ENCODE data around the gene CD79A.

CD79A gene

DNA sequence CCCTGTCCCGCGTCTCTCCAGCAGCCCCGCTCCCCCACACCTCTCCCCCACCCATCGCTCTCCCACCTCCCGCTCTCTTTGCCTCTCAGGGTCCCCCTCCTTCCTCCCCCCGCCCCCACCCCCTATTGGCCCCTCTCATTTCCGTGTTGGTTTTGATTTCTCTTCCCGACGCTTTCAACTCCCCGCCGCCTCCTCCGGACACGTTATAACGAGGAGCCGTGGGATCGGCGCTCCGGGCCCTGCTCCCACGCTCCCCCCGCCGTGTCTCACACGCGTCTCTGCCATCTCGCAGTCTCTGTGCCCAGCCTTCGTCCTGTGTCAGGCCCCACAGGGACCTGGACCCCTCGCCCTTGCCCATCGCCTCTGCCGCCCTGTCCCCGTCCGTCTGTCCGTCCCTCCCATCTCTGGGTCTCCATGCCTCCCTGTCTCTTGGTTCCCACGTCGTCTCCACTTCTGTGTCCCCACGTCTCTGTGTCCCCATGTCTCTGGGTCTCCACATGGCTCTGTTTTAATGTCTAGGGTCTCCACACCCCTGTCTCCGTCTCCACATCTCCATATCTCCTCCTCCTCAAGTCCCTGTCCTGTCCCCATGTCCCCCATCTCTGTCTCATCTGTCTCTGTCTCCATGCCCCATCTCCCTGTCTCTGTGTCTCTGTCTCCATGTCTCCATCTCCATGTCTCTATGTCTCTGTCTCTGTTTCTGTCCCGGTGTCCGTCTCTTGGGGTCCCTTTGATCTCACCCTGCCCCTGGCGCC, 38.1 kb downstream of the CD79A start:
- H3K4me3 ChIP-seq (ENCODE audit: low read depth, low read length) = no peak overlapping the region
- TF ChIP-seq, protein P1, sequence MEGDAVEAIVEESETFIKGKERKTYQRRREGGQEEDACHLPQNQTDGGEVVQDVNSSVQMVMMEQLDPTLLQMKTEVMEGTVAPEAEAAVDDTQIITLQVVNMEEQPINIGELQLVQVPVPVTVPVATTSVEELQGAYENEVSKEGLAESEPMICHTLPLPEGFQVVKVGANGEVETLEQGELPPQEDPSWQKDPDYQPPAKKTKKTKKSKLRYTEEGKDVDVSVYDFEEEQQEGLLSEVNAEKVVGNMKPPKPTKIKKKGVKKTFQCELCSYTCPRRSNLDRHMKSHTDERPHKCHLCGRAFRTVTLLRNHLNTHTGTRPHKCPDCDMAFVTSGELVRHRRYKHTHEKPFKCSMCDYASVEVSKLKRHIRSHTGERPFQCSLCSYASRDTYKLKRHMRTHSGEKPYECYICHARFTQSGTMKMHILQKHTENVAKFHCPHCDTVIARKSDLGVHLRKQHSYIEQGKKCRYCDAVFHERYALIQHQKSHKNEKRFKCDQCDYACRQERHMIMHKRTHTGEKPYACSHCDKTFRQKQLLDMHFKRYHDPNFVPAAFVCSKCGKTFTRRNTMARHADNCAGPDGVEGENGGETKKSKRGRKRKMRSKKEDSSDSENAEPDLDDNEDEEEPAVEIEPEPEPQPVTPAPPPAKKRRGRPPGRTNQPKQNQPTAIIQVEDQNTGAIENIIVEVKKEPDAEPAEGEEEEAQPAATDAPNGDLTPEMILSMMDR (IDR thresholded peaks at IDR 0.05; ENCODE audit: control insufficient read depth, extremely low read depth, insufficient read depth) = no peak
- no peak for DNase-seq (ENCODE audit: low read depth)

- H3K4me3 ChIP-seq (ENCODE audit: low read depth, low read length) = no peak overlapping the region
- TF ChIP-seq, protein P1 (IDR thresholded peaks at IDR 0.05; ENCODE audit: control insufficient read depth, extremely low read depth, insufficient read depth) = no peak
- DNase-seq (ENCODE audit: low read depth) = no peak
These were observed 38.8 kb downstream of the CD79A start for GRCh38 chr19:41915776-41916414.

- TF ChIP-seq, protein P1 (IDR thresholded peaks at IDR 0.05; ENCODE audit: control insufficient read depth, extremely low read depth, insufficient read depth) = no peak
- no peak overlapping the region for H3K4me3 ChIP-seq (ENCODE audit: low read depth, low read length)
- DNase-seq (ENCODE audit: low read depth) = no peak
These were observed 40.6 kb downstream of the CD79A start for GRCh38 chr19:41917676-41918075.

DNA sequence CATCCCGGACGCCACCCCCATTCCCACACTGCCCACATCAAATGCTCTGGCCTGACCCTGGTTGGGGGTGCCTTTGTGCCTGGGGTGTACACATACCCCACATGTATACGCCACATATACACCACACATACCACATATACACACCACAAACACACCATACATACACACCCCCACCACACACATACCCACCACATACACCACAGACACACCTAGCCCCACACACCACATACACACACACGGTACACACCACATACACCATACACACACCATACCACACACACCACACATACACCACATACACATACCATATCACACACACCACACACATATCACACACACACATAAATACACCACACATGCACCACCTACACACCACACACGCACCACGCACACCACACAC, 41.0 kb downstream of the CD79A start:
- DNase-seq (ENCODE audit: low read depth) = no peak
- TF ChIP-seq, protein P1 (IDR thresholded peaks at IDR 0.05; ENCODE audit: control insufficient read depth, extremely low read depth, insufficient read depth) = no peak
- no peak overlapping the region for H3K4me3 ChIP-seq (ENCODE audit: low read depth, low read length)

DNA sequence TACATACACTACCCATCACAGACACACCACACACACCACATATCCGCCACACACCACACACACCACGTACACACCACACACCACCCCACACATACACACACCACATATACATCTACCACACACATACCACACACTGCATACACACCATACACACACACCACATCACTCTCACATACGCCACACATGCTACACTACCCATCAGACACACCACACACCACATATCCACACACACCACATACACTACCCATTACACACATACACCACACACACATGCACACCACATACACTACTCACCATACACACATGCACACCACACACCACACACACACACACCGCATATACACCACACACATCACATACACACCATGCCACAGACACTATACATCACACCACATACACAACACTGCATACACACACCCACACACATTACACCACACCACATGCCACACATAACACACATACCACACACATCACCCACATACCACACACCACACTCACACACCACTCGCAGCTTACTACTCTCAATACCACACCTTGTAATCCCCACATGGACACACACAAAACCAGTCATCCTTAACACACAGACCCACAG, 41.7 kb downstream of the CD79A start:
- H3K4me3 ChIP-seq (ENCODE audit: low read depth, low read length) = no peak overlapping the region
- DNase-seq (ENCODE audit: low read depth) = no peak
- TF ChIP-seq, protein P1 (IDR thresholded peaks at IDR 0.05; ENCODE audit: control insufficient read depth, extremely low read depth, insufficient read depth) = no peak

- TF ChIP-seq, protein P1 (IDR thresholded peaks at IDR 0.05; ENCODE audit: control insufficient read depth, extremely low read depth, insufficient read depth) = no peak
- no peak for DNase-seq (ENCODE audit: low read depth)
- H3K4me3 ChIP-seq (ENCODE audit: low read depth, low read length) = no peak overlapping the region
These were observed 43.1 kb downstream of the CD79A start for GRCh38 chr19:41919948-41920712.
